H9 (cell line): ENCODE results near the gene SLC25A11. TPM values are rescaled to one million over a fixed set of nuclear protein-coding genes. Genes with fewer than 3 reads are reported as not detected.

Experiments
- DNase-seq: peaks from one replicate; pipeline ENCODE4 v3.0.0-alpha.2; 2017
- H2AFZ ChIP-seq: one replicate; pipeline ENCODE4 v1.6.1; 2013; ENCODE audit warnings: mild to moderate bottlenecking, low read length, control low read depth, moderate library complexity
- H2AK5ac ChIP-seq: 2 replicates; pipeline ENCODE4 v1.6.1; 2013; ENCODE audit warnings: low read length, control low read depth, mixed read lengths; ENCODE audit not compliant: insufficient read length
- H2BK120ac ChIP-seq: one replicate; pipeline ENCODE4 v1.6.1; 2013; ENCODE audit warnings: low read depth, mild to moderate bottlenecking, low read length, control low read depth, inconsistent platforms; ENCODE audit not compliant: poor library complexity, severe bottlenecking
- H2BK12ac ChIP-seq: 2 replicates; pipeline ENCODE4 v1.6.1; 2013; ENCODE audit warnings: low read length, control low read depth, mixed read lengths, low read depth; ENCODE audit not compliant: insufficient read length
- H2BK15ac ChIP-seq: 2 replicates; pipeline ENCODE4 v1.6.1; 2013; ENCODE audit warnings: low read depth, low read length, control low read depth
- H2BK20ac ChIP-seq: one replicate; pipeline ENCODE4 v1.6.1; 2013; ENCODE audit warnings: low read depth, mild to moderate bottlenecking, low read length, control low read depth, inconsistent platforms; ENCODE audit not compliant: poor library complexity, severe bottlenecking
- H2BK5ac ChIP-seq: 2 replicates; pipeline ENCODE4 v1.6.1; 2013; ENCODE audit warnings: low read length, control low read depth, mixed read lengths; ENCODE audit not compliant: insufficient read length
- H3K14ac ChIP-seq: 2 replicates; pipeline ENCODE4 v1.6.1; 2013; ENCODE audit warnings: low read length, control low read depth; ENCODE audit not compliant: insufficient read depth
- H3K18ac ChIP-seq: 2 replicates; pipeline ENCODE4 v1.6.1; 2013; ENCODE audit warnings: low read depth, mild to moderate bottlenecking, mixed read lengths, low read length, control low read depth; ENCODE audit not compliant: insufficient read length
- H3K23ac ChIP-seq: 2 replicates; pipeline ENCODE4 v1.6.1; 2013; ENCODE audit warnings: low read length, control low read depth, mixed read lengths, low read depth; ENCODE audit not compliant: insufficient read length
- H3K23me2 ChIP-seq: 2 replicates; pipeline ENCODE4 v1.6.1; 2013; ENCODE audit warnings: low read depth, mild to moderate bottlenecking, mixed read lengths, low read length, control low read depth; ENCODE audit not compliant: insufficient read length, poor library complexity, severe bottlenecking
- H3K27ac ChIP-seq: 2 replicates; pipeline ENCODE4 v1.5.1; 2013; ENCODE audit warnings: low read length, control low read depth, mixed read lengths, low read depth; ENCODE audit not compliant: insufficient read length
- H3K27me3 ChIP-seq: 2 replicates; pipeline ENCODE4 v1.6.1; 2013; ENCODE audit warnings: low read length, control low read depth, inconsistent platforms; ENCODE audit not compliant: insufficient read depth
- H3K4ac ChIP-seq: 2 replicates; pipeline ENCODE4 v1.6.1; 2013; ENCODE audit warnings: low read depth, mild to moderate bottlenecking, control low read depth, inconsistent platforms, low read length, moderate library complexity
- H3K4me1 ChIP-seq: 2 replicates; pipeline ENCODE4 v1.6.1; 2013; ENCODE audit warnings: low read length, control low read depth, inconsistent platforms; ENCODE audit not compliant: insufficient read depth
- H3K4me2 ChIP-seq: 2 replicates; pipeline ENCODE4 v1.6.1; 2013; ENCODE audit warnings: low read length, control low read depth, mixed read lengths; ENCODE audit not compliant: insufficient read length, insufficient read depth
- H3K56ac ChIP-seq: 2 replicates; pipeline ENCODE4 v1.6.1; 2013; ENCODE audit warnings: low read depth, mild to moderate bottlenecking, mixed read lengths, low read length, control low read depth; ENCODE audit not compliant: insufficient read length
- H3K79me1 ChIP-seq: 2 replicates; pipeline ENCODE4 v1.6.1; 2013; ENCODE audit warnings: low read depth, mild to moderate bottlenecking, moderate library complexity, low read length, control low read depth, inconsistent platforms; ENCODE audit not compliant: insufficient read depth, poor library complexity, severe bottlenecking
- H3K79me2 ChIP-seq: 2 replicates; pipeline ENCODE4 v1.6.1; 2013; ENCODE audit warnings: low read length, control low read depth, inconsistent platforms; ENCODE audit not compliant: insufficient read depth
- H3K9ac ChIP-seq: 2 replicates; pipeline ENCODE4 v1.6.1; 2013; ENCODE audit warnings: low read length, control low read depth, mixed read lengths; ENCODE audit not compliant: insufficient read length; ENCODE audit errors: extremely low read depth
- H3K9me3 ChIP-seq: one replicate; pipeline ENCODE4 v1.6.1; 2013; ENCODE audit warnings: low read depth, low read length, inconsistent platforms; ENCODE audit not compliant: control insufficient read depth
- H3T11ph ChIP-seq: one replicate; pipeline ENCODE4 v1.6.1; 2013; ENCODE audit warnings: mild to moderate bottlenecking, low read length, control low read depth, inconsistent platforms
- H4K20me1 ChIP-seq: one replicate; pipeline ENCODE4 v1.6.1; 2013; ENCODE audit not compliant: control insufficient read depth, insufficient read length, insufficient read depth
- H4K5ac ChIP-seq: 2 replicates; pipeline ENCODE4 v1.6.1; 2013; ENCODE audit warnings: low read depth, mild to moderate bottlenecking, mixed read lengths, low read length, control low read depth; ENCODE audit not compliant: insufficient read length
- H4K8ac ChIP-seq: replicated peaks from 2 replicates; pipeline ENCODE4 v1.6.1; 2013; ENCODE audit warnings: low read length, control low read depth, mixed read lengths, low read depth; ENCODE audit not compliant: insufficient read length
- H4K91ac ChIP-seq: 2 replicates; pipeline ENCODE4 v1.6.1; 2013; ENCODE audit warnings: low read depth, mild to moderate bottlenecking, moderate library complexity, mixed read lengths, low read length, control low read depth; ENCODE audit not compliant: insufficient read length
- H3K27ac Mint-ChIP-seq, 3 experiments: 2 replicates in 2 of 3; 3 replicates in 1 of 3; pipeline ENCODE4 v1.8.0; 2020 to 2021; ENCODE audit warnings: mixed read lengths in 3 of 3, mild to moderate bottlenecking in 1 of 3, moderate library complexity in 1 of 3
- H3K27me3 Mint-ChIP-seq: 2 replicates; pipeline ENCODE4 v1.8.0; 2021; ENCODE audit warnings: low read depth, mild to moderate bottlenecking, moderate library complexity, mixed read lengths
- H3K36me3 Mint-ChIP-seq, 3 experiments: 2 replicates in 2 of 3; 3 replicates in 1 of 3; pipeline ENCODE4 v1.8.0; 2020 to 2021; ENCODE audit warnings: low read depth in 3 of 3, mixed read lengths in 3 of 3; ENCODE audit not compliant: insufficient read depth in 1 of 3
- H3K4me1 Mint-ChIP-seq, 2 experiments: 2 replicates each; pipeline ENCODE4 v1.8.0; 2020; ENCODE audit warnings: mixed read lengths in 2 of 2
- H3K4me3 Mint-ChIP-seq, 2 experiments: 2 replicates in 1 of 2; 3 replicates in 1 of 2; pipeline ENCODE4 v1.8.0; 2020 to 2021; ENCODE audit warnings: mild to moderate bottlenecking in 2 of 2, mixed read lengths in 2 of 2, moderate library complexity in 1 of 2
- H3K9me3 Mint-ChIP-seq, 2 experiments: 2 replicates in 1 of 2; 3 replicates in 1 of 2; pipeline ENCODE4 v1.8.0; 2020; ENCODE audit warnings: mild to moderate bottlenecking in 2 of 2, mixed read lengths in 2 of 2, moderate library complexity in 1 of 2
- CTCF ChIP-seq: fragments of 200-600 bp; sonication (generic); conservative IDR thresholded peaks from 3 replicates; pipeline ENCODE4 v1.8.0; 2021; ENCODE audit warnings: antibody characterized with exemption, mild to moderate bottlenecking
- WGBS: extraction: QIAGEN DNeasy Blood & Tissue Kit; methylation state at CpG from one replicate; pipeline ENCODE4 v1.1.7; 2013; ENCODE audit warnings: missing lambda C conversion rate, low lambda C conversion rate, mixed read lengths; ENCODE audit not compliant: insufficient read length; ENCODE audit errors: extremely low coverage; 5-methylcytosine and 5-hydroxymethylcytosine counted together
- total RNA-seq: library from RNA; stranded (reverse); gene quantifications from 2 replicates; pipeline ENCODE4 v1.2.1, GENCODE V29; 2021

The SLC25A11 gene
- total RNA-seq, 1 experiment from 2014 or later = 74.9 TPM

GRCh38 chr17:4960279-4960922 is 20.6 kb upstream of the SLC25A11 start:
- no peak overlapping the region for H4K8ac ChIP-seq
- no peak overlapping the region for H3K56ac ChIP-seq
- H3K27ac ChIP-seq = no peak overlapping the region
- H3K27me3 ChIP-seq = no peaks in the 10 kb centered on the region
- no peak overlapping the region for H3K14ac ChIP-seq
- no peaks in the 10 kb centered on the region for H3K23me2 ChIP-seq
- H4K20me1 ChIP-seq = no peaks in the 10 kb centered on the region
- no peak overlapping the region for H3K9ac ChIP-seq
- no peak for TF ChIP-seq CTCF
- Mint-ChIP-seq H3K27me3 (no peaks in the 10 kb centered on the region; the same call in 1 of the 2 replicates), H3K36me3 (peaks cover 16 to 39% (median 32%) of the 10 kb centered on the region in 3 experiments), H3K4me3 (0 out of 5 replicates have a peak overlapping the region, but pooled peaks of 1 of the 2 experiments have one; percentile 5), H3K4me1 (peaks cover 17 to 18% of the 10 kb centered on the region in 2 experiments), H3K27ac (peak overlapping the region in 1 of 3 experiments; percentile 18; a peak in 3 of 7 replicates), H3K9me3 (peaks cover 5 to 12% of the 10 kb centered on the region in 2 experiments; a peak in 4 of 5 replicates)
- no peak for DNase-seq
- no peak overlapping the region for H3K4me2 ChIP-seq
- H3K9me3 ChIP-seq = no peaks in the 10 kb centered on the region
- H2BK12ac ChIP-seq = no peak overlapping the region
- no peak overlapping the region for H2AFZ ChIP-seq
- H3T11ph ChIP-seq = no peak overlapping the region
- peaks cover 3% of the 10 kb centered on the region; the same call in 1 of the 2 replicates for H3K4me1 ChIP-seq
- H3K79me2 ChIP-seq = no peaks in the 10 kb centered on the region; the same call in 1 of the 2 replicates
- H3K4ac ChIP-seq = no peak overlapping the region
- no peak overlapping the region for H4K5ac ChIP-seq
- peaks cover 2% of the 10 kb centered on the region for H3K79me1 ChIP-seq
- no peak overlapping the region for H2BK120ac ChIP-seq
- WGBS = no CpG with 5 or more reads among the region's 9 CpGs
- H2BK20ac ChIP-seq = no peak overlapping the region
- H3K18ac ChIP-seq = no peak overlapping the region
- H4K91ac ChIP-seq = no peak overlapping the region
- H2BK5ac ChIP-seq = no peak overlapping the region
- no peak overlapping the region for H2BK15ac ChIP-seq
- no peak overlapping the region for H2AK5ac ChIP-seq
- H3K23ac ChIP-seq = no peak overlapping the region
